Measurements from ENCODE around the gene CFAP73. TPM values are rescaled to one million over a fixed set of nuclear protein-coding genes. Genes with fewer than 3 reads are reported as not detected.

CFAP73 gene
- total RNA-seq, 3 donors from 2014 or later = 0.29 TPM; not detected in 2

DNA sequence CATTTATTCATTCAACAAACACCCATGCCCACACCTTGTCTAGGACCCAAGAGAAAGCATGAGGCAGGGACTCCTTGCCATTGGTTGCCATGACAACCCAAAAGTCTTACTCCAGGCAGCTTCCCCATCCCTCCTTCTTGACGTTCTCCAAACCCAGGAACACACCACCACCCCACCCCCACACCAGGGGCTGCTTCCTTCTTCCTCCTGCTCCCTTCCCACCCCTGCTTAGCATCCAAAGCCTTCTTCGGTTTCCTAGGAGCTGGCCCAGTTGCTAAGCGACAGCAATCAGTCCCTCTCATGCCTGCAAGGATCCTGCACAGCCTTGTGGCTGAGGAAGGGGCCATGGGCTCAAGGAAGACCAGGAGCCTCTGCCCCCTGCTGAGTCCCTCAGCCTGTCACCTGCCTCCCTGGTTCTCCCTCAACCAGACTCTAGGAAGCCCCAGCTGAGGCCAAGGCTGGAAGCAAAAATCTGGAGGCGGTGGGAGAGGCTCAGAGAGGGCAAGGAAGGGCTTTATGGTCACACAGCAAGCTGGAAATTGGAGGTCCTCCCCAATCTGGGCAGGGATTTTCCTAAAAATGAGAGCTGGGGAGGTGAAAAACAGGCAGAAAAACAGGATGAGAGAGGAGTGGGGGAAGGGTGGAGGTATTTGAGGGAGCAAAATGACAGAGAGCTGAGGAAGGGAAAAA, 29.4 kb upstream of the CFAP73 start:
- intact Hi-C loops (cut with DNase I; ENCODE audit: low total_unique reads) = no loop called here
- H3K4me3 ChIP-seq = no peak overlapping the region
- no peaks in the 10 kb centered on the region for H3K27me3 ChIP-seq
- TF ChIP-seq POLR2A (IDR thresholded peaks at IDR 0.05) = no peak
- TF ChIP-seq, protein P1, sequence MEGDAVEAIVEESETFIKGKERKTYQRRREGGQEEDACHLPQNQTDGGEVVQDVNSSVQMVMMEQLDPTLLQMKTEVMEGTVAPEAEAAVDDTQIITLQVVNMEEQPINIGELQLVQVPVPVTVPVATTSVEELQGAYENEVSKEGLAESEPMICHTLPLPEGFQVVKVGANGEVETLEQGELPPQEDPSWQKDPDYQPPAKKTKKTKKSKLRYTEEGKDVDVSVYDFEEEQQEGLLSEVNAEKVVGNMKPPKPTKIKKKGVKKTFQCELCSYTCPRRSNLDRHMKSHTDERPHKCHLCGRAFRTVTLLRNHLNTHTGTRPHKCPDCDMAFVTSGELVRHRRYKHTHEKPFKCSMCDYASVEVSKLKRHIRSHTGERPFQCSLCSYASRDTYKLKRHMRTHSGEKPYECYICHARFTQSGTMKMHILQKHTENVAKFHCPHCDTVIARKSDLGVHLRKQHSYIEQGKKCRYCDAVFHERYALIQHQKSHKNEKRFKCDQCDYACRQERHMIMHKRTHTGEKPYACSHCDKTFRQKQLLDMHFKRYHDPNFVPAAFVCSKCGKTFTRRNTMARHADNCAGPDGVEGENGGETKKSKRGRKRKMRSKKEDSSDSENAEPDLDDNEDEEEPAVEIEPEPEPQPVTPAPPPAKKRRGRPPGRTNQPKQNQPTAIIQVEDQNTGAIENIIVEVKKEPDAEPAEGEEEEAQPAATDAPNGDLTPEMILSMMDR (IDR thresholded peaks at IDR 0.05) = no peak
- TF ChIP-seq POLR2AphosphoS5 (IDR thresholded peaks at IDR 0.05) = no peak
- no peaks in the 10 kb centered on the region for H3K4me1 ChIP-seq
- no peak overlapping the region for H3K27ac ChIP-seq
- DNase-seq (ENCODE audit: low spot score in 2 of 2) = no peak
- no peaks in the 10 kb centered on the region for H3K9me3 ChIP-seq
- no peaks in the 10 kb centered on the region for H3K36me3 ChIP-seq

DNA sequence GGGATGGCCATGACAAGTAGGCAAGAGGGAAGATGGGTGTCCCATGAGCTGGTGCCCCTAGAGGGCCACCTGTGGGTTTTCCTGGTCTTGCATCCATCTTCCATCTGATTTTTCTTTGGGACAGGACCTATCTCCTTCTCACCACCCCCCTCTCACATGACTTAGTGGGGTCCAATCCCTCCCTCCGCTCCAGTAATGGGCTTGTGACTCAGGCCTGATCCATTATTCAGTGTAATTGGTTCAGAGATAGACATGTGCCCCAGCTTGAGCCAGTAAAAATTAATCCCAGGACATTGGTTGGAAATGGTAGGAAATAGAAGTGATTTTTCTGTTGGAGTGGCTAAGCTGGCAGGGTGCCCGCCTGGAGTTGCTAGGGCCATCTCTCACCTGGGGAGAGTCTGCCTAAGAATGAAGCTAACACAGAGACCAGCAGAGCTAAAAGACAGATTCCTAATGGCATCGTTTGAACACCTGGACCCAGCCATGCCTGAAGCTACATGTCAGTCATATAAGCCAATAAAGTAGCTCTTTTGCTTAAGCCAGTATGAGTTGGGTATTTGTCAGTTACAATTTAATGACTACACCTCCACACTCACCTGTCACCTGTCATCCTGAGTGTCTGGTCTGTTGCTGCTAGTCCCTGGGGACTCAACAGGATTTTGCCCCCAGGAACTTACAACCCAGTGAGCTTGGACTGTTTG, 28.7 kb upstream of the CFAP73 start:
- H3K4me1 ChIP-seq = no peaks in the 10 kb centered on the region
- no peak overlapping the region for H3K27ac ChIP-seq
- H3K9me3 ChIP-seq = no peaks in the 10 kb centered on the region
- no peak for TF ChIP-seq POLR2A (IDR thresholded peaks at IDR 0.05)
- TF ChIP-seq, protein P1 (IDR thresholded peaks at IDR 0.05) = no peak
- no peak for TF ChIP-seq POLR2AphosphoS5 (IDR thresholded peaks at IDR 0.05)
- H3K4me3 ChIP-seq = no peak overlapping the region
- H3K27me3 ChIP-seq = no peaks in the 10 kb centered on the region
- no peaks in the 10 kb centered on the region for H3K36me3 ChIP-seq
- intact Hi-C loops (cut with DNase I; ENCODE audit: low total_unique reads) = no loop called here
- DNase-seq (ENCODE audit: low spot score in 2 of 2) = no peak

DNA sequence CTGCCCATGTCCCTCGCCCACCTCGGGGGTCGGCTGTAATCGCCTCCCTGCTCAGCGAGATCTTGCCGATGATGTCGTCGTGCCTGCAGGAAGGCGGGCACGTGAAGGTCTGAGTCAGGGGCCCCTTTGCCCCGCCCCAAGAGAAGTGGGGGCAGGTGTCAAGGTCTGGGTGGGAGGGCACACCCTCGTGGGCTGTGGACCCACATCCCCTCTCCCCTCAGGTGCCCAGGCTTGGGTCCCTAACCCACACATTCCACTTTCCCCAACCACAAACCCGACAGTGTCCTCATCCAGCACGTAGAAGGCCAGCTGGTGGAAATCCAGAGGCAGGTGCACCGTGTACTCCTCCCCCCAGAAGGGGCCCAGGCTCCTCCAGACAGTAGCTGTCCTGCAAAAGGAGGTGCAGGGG, 21.7 kb upstream of the CFAP73 start:
- H3K9me3 ChIP-seq = no peaks in the 10 kb centered on the region
- H3K4me1 ChIP-seq = no peaks in the 10 kb centered on the region
- no peaks in the 10 kb centered on the region for H3K36me3 ChIP-seq
- no peak for DNase-seq (ENCODE audit: low spot score in 2 of 2)
- no peak for TF ChIP-seq POLR2AphosphoS5 (IDR thresholded peaks at IDR 0.05)
- no peak for TF ChIP-seq POLR2A (IDR thresholded peaks at IDR 0.05)
- TF ChIP-seq, protein P1 (IDR thresholded peaks at IDR 0.05) = no peak
- no peaks in the 10 kb centered on the region for H3K27me3 ChIP-seq
- intact Hi-C loops (cut with DNase I; ENCODE audit: low total_unique reads) = no loop called here
- no peak overlapping the region for H3K27ac ChIP-seq
- H3K4me3 ChIP-seq = no peak overlapping the region

DNA sequence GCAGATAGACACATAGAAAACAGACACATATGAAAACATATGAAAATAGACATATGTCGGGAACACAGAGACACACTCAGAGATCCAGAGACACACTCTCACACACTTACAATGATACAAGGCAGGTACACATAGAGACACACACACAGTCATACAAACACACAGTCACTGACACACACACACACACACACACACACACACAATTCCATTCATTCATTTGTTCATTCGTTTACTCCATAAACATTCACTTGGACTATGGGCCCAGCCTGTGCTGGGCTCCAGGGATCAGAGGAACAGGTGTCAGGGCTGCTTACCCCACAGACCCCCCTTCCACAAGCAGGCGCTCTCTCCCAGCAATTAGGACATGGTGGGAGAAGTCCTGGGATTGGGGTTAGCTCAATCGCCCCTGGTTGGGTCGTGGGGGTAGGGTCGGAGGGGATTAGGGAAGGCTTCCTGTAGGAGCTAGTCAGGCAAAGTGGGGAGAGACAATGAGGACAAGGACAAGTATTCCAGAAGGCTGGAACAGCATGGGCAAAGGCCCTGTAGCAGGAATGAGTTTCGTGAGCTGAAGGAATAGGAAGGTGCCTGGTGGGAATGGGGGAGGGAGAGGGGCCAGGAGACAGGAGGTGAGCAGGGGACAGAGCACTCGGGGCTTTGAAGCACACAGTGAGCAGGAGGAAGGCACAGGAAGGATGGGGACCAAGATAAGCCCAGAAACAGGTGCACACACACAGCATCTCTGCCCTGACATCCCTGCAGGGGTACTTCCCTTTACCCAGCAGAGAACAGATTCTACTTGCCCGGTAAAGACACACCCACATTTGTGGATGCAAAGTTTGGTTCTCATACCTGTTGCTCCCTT, 20.5 kb upstream of the CFAP73 start:
- Histone ChIP-seq H3K27ac (no peak overlapping the region), H3K27me3 (no peaks in the 10 kb centered on the region), H3K4me3 (no peak overlapping the region), H3K9me3 (no peaks in the 10 kb centered on the region), H3K4me1 (no peaks in the 10 kb centered on the region), H3K36me3 (no peaks in the 10 kb centered on the region)
- no peak for DNase-seq (ENCODE audit: low spot score in 2 of 2)
- intact Hi-C loops (cut with DNase I; ENCODE audit: low total_unique reads) = no loop called here
- TF ChIP-seq POLR2AphosphoS5 (IDR thresholded peaks at IDR 0.05) (no peak), POLR2A (IDR thresholded peaks at IDR 0.05) (no peak)
- TF ChIP-seq, protein P1 (IDR thresholded peaks at IDR 0.05) = no peak

Data from breast epithelium (tissue), 4 donors.